HG02678 (cell line): ENCODE results near the gene CSRP2.
A peak's percentile ranks its signal among the peaks of the same experiment; 100 is the strongest.

Experiments
- ATAC-seq: cut with Tn5 transposase; IDR thresholded peaks from one replicate; pipeline ENCODE4 v1.9.1; 2021; ENCODE audit warnings: mild to moderate bottlenecking, moderate library complexity; ENCODE audit not compliant: unreplicated experiment

CSRP2 gene

GRCh38 chr12:76864791-76865400 is 13.9 kb downstream of the CSRP2 start:
- peak; percentile 85 for ATAC-seq

DNA sequence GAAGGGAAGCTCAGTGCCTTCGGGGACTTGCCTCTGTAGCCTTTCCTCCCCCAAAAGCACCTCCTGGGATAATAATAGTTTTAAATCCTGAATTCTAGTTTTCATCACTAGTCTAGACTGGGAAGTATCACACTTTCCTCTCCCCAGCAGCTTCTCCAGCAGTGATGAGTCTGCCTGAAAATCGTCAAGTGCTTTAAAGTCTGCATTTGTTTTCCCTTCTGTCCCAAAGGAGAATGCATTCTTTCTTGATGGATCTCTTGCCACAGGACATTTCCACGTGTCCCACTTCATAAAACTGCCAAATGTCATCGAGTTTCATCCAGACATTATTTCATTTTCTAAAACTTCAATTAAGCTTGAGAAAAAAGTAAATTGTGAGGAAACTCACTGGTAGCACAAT is 15.0 kb downstream of the CSRP2 start:
- ATAC-seq = no peak

DNA sequence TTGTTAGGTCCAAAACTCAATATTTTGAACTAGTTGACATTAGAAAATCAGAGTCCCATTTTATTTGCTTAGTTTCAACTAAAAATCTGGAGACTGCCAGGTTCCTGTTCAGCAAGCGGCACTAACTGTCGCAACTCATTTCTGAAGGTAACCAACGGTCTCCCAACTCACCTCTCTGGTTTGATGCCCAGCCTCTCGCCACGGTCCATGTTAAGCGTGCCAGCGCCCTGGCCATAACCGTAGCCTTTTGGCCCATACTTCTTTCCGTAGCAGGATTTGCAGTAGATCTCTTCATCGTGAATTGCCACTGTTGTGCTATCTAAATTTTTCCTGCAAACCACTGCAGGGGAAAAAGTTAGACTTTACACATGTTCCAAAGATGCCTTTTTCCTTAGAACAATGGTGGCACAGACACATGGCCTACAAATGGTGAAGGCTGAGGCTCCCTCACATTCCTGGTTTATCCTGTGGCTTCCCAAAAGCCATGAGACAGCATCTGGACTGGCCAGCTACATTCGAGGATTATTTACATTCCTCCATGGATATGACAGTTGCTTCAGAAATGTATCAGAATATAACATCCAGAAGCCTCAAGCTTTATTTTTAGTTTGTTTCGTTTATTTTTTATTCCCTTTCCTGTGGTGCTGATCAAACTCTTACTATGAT is 15.7 kb downstream of the CSRP2 start:
- no peak for ATAC-seq

DNA sequence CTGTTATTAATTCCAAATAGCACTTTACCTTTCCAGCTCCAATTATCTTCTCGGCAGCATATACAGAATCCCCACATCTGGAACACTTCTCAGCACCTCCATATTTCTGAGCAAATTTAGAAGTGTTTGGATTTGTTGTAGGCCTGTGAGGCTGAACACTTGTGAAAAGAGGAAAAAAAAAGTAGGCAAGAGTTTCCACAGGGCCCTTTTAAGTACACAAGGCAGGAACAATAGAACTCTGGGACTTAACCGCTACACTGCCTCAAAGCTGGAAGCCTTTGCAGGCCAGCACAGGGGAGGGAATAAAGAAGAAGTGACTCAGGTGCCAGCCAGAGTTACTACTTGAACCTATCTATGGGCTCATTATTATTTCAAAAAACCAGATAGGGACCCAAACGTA is 18.6 kb downstream of the CSRP2 start:
- ATAC-seq = no peak

GRCh38 chr12:76859611-76860010 is 19.2 kb downstream of the CSRP2 start:
- peak; percentile 42 for ATAC-seq

DNA sequence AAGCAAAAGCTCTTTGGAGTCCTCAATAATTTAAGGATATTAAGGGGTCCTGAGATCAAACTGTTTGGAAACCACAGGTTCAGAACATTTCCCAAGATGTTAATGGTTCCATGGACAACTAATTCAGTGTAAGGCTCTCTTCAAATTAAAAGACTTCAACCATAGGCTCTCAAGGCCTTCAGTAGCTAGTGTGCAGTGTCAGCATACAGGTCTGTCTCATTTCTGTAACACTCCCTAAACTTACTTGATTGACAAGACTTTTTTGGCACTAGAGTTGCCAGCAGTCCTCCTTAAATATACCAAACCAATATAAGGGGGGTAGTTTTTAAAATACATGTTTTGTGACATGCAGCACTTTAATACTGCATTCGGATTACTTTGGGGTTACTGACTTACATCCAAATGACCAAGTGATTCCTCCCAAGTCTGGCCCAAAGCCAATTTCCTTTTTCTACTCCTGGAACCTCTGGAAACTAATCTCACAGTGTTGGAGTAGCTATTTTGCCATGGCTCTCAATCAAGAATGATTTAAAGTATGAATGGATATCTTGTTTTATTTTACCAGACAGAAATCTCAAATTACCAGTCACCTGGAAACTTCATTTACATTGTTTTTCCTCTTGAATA is 22.7 kb downstream of the CSRP2 start:
- no peak for ATAC-seq

DNA sequence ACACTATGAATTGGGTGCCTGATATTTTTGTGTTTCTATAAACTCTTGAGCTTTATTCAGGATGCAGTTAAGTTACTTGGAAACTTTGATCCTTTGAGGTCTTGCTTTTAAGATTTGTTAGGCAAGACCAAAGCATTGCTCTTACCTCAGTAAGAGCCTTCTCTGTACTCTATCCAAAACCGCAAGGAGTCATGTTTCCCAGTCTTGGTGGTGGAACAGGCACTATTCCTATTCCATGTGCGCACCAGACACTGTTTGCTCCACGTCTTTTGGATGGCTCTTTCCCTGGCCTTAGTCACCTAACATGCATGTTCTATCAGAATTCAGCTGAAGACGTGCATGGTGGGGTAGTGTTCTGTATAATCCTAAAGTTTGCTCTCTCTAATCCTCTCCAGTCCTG is 23.5 kb downstream of the CSRP2 start:
- ATAC-seq = no peak

- no peak for ATAC-seq
These were observed 26.7 kb downstream of the CSRP2 start for GRCh38 chr12:76852106-76852505.

DNA sequence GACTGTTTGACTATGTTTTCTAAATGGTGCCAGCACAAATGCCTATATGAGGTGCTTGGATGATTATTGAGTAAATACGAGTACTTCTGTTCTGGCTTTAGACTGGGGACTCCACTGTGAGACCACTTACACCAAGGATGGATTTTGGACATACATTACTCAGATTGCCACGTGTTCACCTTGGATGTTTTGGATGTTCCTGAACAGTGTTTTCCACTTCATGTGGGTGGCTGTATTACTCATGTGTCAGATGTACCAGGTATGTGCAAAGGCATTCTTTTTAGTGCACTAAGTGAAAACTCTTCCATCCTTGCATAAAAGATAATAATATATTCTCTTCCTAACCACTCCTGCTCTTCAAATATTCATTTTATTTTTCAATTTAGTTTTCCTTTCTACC is 30.7 kb downstream of the CSRP2 start:
- ATAC-seq = no peak

DNA sequence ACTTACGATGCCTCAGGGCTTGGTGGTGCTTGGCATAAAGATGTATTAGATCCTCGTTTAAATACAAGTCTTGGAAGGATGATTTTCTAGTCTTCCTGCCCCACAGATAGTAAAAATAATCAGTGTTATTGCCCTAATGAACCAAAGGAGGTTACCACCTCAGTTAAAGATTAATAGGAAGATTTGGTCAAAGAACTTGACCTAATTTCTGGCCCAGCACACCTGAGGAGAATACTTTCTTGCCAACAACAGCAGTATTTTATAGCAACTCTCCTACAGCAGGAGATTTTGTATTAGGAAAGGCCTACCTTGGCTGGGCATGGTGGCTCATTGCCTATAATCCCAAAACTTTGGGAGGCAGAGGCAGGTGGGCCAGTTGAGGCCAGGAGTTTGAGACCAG is 31.6 kb downstream of the CSRP2 start:
- ATAC-seq = no peak

- ATAC-seq = no peak
These were observed 42.2 kb downstream of the CSRP2 start for GRCh38 chr12:76836633-76837032.

DNA sequence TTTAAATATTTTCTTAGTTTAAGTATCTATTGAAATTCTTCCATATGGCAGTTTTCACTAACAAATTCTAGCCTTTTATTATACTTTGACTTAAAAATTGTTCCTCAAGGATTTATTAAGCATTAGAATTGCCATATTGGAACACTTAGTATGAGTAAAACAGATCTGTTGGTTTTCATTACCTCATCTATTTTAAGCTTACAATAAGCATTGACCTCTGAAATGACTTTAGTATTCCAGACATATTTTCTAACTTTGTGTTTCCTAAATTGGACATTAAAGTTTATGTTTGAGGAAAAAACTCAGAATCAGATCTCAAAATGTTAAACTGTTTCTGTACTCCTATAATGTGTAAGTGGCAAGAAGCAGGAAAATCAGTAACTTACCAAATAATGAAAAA is 48.4 kb downstream of the CSRP2 start:
- no peak for ATAC-seq

DNA sequence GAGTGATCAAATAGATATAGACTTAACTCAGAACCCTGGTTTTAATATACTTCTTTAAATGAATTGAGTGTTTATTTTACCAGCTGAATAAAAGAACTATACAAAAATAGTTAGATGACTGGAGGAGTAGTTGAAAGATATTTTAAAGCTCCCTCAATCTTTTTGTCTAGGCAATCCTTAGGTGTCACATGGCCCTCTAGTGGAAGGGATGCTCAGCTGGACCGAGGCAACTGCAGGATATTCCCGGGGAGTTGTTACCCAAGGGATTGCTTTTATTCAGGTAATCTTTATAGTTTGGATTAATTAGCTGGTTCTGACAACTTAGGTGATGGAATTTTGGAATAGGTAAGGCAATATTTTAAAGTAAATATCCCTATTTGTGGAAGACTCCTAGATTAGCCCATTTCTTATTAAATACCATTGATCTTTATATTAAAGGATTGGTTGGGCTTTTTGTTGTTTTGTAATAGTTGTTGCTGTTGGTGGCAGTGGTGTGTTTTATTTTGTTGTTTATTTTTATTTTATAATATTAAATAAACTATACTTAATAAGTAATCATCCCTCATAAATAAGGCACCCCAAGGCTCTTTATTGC is 57.8 kb downstream of the CSRP2 start:
- ATAC-seq = no peak

DNA sequence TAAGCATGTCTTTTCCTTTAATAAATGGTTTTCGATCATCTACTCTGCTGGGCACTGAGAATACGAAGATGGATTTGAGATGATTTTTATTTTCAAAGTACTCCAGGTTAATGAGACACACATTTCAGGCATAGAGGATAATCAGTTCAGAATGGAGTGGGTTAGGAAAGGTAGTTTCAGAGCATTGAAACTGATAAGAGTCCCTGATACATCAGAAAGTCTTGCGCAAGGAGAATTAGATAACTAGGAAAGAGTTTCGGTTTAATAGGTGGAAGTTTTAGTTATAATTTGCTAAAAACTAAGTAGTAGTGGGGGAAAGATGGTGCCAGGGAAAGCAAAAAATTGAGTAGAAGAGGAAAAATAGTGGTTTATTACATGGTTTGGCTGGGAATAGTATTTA is 64.8 kb downstream of the CSRP2 start:
- no peak for ATAC-seq

DNA sequence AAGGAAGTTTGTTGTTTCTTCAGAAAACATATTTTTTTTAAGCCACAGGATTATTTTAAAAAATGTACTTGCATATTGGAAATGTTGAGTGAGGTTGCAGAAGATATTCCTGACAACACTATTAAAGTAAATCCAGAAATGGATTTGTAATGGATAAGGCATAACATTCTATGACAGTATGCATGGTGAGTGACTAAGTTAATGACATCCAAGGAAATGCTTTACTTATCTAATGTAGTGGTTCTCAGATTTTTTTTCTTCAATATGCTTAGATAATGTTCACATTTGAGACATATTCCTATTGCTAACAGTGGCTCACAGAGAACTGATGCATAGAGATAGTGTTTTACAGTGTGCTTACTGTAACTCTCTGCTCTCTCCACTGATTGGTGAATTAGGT is 65.6 kb downstream of the CSRP2 start:
- no peak for ATAC-seq

- ATAC-seq = no peak
These were observed 66.8 kb downstream of the CSRP2 start for GRCh38 chr12:76811976-76812375.

DNA sequence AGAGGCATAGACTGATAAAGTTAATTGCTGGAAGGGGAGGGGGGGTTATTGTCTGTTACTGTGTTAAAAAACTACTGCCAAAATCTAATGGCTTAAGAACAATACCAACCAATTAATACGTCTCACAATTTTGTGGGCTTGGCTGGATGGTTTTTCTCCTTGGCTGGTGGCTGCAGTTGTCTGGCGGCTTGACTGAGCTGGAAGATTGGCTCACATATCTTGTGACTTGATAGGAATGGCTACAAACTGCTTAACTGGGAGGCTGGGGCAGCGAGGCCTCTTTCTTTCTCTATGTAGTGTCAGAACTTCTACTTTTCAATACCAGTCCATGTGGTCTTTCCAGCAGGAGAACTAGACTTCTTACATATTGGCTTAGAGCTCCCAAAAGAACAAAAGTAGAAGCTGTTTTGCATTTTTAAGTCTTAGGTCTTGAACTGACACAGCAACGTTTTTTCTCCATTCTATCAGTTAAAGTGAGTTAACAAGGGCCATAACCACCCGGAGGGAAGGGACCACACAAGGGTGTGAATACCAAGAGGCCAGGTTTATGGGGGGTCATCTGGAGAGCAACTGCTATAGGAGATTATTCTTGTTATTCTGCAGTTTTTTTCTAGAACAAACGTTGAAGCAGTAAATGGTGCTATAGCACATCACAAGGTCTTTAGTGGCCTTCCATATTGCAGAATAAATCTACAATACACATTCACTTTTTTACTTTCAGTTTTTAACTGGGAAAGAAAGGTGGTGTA is 68.0 kb downstream of the CSRP2 start:
- no peak for ATAC-seq
